CD4-positive, alpha-beta T cell (primary cell): ENCODE measurements around the gene TMEM132A. TPM values are rescaled to one million over a fixed set of nuclear protein-coding genes. Genes with fewer than 3 reads are reported as not detected.

Source experiments
- ATAC-seq: fragments of 200-7000 bp; cut with Tn5 transposase; one replicate; pipeline ENCODE4 v1.10.0; 2022; ENCODE audit warnings: mild to moderate bottlenecking; ENCODE audit not compliant: poor library complexity
- CTCF ChIA-PET: fragments of 350-600 bp; sonication (Branson Sonifier 250); formaldehyde crosslinking; loops from one replicate; lab custom pipeline; 2021; ENCODE audit warnings: antibody characterized with exemption, inconsistent platforms; lab: Charles Lee
- POLR2A ChIA-PET: fragments of 350-600 bp; sonication (Branson Sonifier 250); formaldehyde crosslinking; loops from one replicate; lab custom pipeline; 2021; ENCODE audit warnings: antibody characterized with exemption, inconsistent platforms; lab: Charles Lee
- DNase-seq, 14 experiments: peaks; one replicate each; pipeline ENCODE4 v3.0.0-alpha.2; 2013 to 2020; ENCODE audit warnings: mixed read lengths in 2 of 14
- H3K27ac ChIP-seq, 2 donors: one replicate each; pipeline versions ENCODE4 v1.5.1 to v1.7.0; 2013; ENCODE audit warnings: low read length in 2 of 2, low read depth in 1 of 2, mild to moderate bottlenecking in 1 of 2
- H3K27me3 ChIP-seq, 2 experiments: 1 replicate in 1 of 2; 2 replicates in 1 of 2; pipeline versions ENCODE4 v1.6.1 to v1.7.0; 2013; ENCODE audit warnings: low read length in 2 of 2, control low read depth in 1 of 2, mild to moderate bottlenecking in 1 of 2, moderate library complexity in 1 of 2; ENCODE audit not compliant: insufficient read depth in 2 of 2, control insufficient read depth in 1 of 2
- H3K36me3 ChIP-seq: one replicate; pipeline ENCODE4 v1.6.1; 2013; ENCODE audit warnings: low read length, control low read depth; ENCODE audit not compliant: insufficient read depth
- H3K4me1 ChIP-seq: one replicate; pipeline ENCODE4 v1.6.1; 2013; ENCODE audit warnings: low read length, control low read depth; ENCODE audit not compliant: insufficient read depth
- H3K4me3 ChIP-seq: one replicate; pipeline ENCODE4 v1.5.1; 2013; ENCODE audit warnings: mild to moderate bottlenecking, low read length, moderate library complexity
- H3K9me3 ChIP-seq, 2 experiments: 1 replicate in 1 of 2; 2 replicates in 1 of 2; pipeline versions ENCODE4 v1.6.1 to v1.7.0; 2013; ENCODE audit warnings: low read length in 2 of 2, mild to moderate bottlenecking in 2 of 2, control low read depth in 1 of 2, moderate library complexity in 1 of 2; ENCODE audit not compliant: control insufficient read depth in 1 of 2, insufficient read depth in 1 of 2
- H3K27ac Mint-ChIP-seq: one replicate; pipeline ENCODE4 v1.8.0; 2020; ENCODE audit warnings: mixed read lengths
- H3K27me3 Mint-ChIP-seq: one replicate; pipeline ENCODE4 v1.8.0; 2021; ENCODE audit warnings: mixed read lengths
- H3K36me3 Mint-ChIP-seq: one replicate; pipeline ENCODE4 v1.8.0; 2021; ENCODE audit warnings: low read depth, mixed read lengths
- H3K4me1 Mint-ChIP-seq: one replicate; pipeline ENCODE4 v1.8.0; 2021; ENCODE audit warnings: low read depth, mixed read lengths
- H3K4me3 Mint-ChIP-seq: one replicate; pipeline ENCODE4 v1.8.0; 2020; ENCODE audit warnings: mild to moderate bottlenecking, mixed read lengths
- H3K9me3 Mint-ChIP-seq: one replicate; pipeline ENCODE4 v1.8.0; 2020; ENCODE audit warnings: mixed read lengths
- intact Hi-C, 2 experiments: fragments of 100-400 bp; cut with DNase I in 1 of 2; cut with micrococcal nuclease in 1 of 2; formaldehyde crosslinking; loops; one replicate each; pipeline versions ENCODE4 v1.15.1 to v1.9.0; 2023 to 2025; cut with DNase I, micrococcal nuclease
- total RNA-seq, 174 experiments: library from RNA in 2 of 174; stranded (reverse) in 2 of 174; gene quantifications; one replicate each; pipeline ENCODE4 v1.2.3 and lab custom pipeline; 2021 to 2026
- TF ChIP-seq, protein P1 (sequence below): fragments of 200-600 bp; IDR thresholded peaks from one replicate; pipeline ENCODE4 v1.8.0; 2022; ENCODE audit warnings: antibody characterized with exemption, mild to moderate bottlenecking

TMEM132A gene
- total RNA-seq, 2 experiments from 2014 or later = not detected

DNA sequence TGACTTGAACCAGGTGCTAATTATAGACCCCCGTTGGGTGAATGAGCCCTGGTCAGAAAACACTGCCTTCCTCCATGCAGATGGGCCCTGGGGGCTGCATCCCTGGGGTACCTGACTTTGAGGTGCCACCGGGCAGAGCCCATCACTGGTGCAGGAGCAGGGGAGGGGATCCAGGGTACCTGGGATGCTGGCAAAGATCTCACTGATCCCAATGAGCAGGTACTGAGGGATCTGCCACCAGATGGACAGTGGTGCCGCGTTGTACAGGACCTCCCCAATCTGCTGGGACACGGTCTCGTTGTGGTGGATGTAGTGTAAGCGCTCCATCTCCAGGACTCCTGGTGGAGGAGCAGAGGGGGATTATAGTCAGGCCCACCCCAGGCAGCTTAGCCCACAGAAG is 15.0 kb downstream of the TMEM132A start:
- no peaks in the 10 kb centered on the region for H3K4me1 Mint-ChIP-seq
- CTCF ChIA-PET = no interaction called here

DNA sequence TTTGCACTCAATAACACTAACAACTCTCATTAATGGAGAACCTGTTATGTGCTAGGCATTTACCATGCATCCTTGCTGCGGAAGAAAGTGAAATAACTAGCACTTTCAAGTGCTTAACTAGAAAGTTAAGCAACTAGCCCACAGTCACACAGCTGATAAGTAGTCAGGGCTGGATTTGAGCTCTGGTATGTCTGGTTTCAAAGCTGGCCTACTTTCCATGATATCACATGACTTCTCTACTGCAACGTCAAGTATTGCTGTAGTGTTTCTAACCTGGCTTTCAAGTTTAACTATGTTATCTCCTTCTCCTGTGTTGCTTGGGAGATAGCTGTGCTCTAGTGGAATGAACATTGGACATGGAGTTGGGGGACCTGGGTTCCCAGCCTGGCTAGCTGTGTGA is 15.6 kb downstream of the TMEM132A start:
- no peaks in the 10 kb centered on the region for H3K4me1 ChIP-seq
- no peak overlapping the region for H3K27ac ChIP-seq
- H3K9me3 ChIP-seq = no peaks in the 10 kb centered on the region
- DNase-seq (no peak), ATAC-seq (no peak)
- Mint-ChIP-seq H3K4me1 (no peaks in the 10 kb centered on the region), H3K27me3 (no peaks in the 10 kb centered on the region), H3K27ac (no peak overlapping the region), H3K36me3 (peaks cover 11% of the 10 kb centered on the region), H3K4me3 (no peak overlapping the region), H3K9me3 (no peaks in the 10 kb centered on the region)
- H3K36me3 ChIP-seq = no peaks in the 10 kb centered on the region
- TF ChIP-seq, protein P1, sequence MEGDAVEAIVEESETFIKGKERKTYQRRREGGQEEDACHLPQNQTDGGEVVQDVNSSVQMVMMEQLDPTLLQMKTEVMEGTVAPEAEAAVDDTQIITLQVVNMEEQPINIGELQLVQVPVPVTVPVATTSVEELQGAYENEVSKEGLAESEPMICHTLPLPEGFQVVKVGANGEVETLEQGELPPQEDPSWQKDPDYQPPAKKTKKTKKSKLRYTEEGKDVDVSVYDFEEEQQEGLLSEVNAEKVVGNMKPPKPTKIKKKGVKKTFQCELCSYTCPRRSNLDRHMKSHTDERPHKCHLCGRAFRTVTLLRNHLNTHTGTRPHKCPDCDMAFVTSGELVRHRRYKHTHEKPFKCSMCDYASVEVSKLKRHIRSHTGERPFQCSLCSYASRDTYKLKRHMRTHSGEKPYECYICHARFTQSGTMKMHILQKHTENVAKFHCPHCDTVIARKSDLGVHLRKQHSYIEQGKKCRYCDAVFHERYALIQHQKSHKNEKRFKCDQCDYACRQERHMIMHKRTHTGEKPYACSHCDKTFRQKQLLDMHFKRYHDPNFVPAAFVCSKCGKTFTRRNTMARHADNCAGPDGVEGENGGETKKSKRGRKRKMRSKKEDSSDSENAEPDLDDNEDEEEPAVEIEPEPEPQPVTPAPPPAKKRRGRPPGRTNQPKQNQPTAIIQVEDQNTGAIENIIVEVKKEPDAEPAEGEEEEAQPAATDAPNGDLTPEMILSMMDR = no peak
- ChIA-PET POLR2A (interaction anchor here (1.0 to 1.7 kb wide), 2 partner anchors 22 to 26 kb away, joined by 3 to 4 read pairs; partner anchors contain the start of gene TMEM109), CTCF (interaction anchor here (1.1 to 2.0 kb wide), 2 partner anchors 109 to 247 kb away, joined by 3 to 4 read pairs; no protein-coding TSS in a partner anchor)
- intact Hi-C loops = loop anchor here in 1 of 2 experiments (5.0 kb wide), 1 partner anchor 842 kb away; no protein-coding TSS in a partner anchor
- H3K4me3 ChIP-seq = no peak overlapping the region
- no peaks in the 10 kb centered on the region for H3K27me3 ChIP-seq

More for the DNA sequence above, 15.0 kb downstream of the TMEM132A start:
- TF ChIP-seq, protein P1 = no peak
- intact Hi-C loops = no loop called here
- peaks cover 10% of the 10 kb centered on the region for H3K36me3 Mint-ChIP-seq
- DNase-seq = no peak
- no peak for ATAC-seq
- no peak overlapping the region for H3K27ac Mint-ChIP-seq
- Histone ChIP-seq H3K4me1 (no peaks in the 10 kb centered on the region), H3K9me3 (no peaks in the 10 kb centered on the region), H3K4me3 (no peak overlapping the region), H3K27me3 (no peaks in the 10 kb centered on the region), H3K27ac (no peak overlapping the region), H3K36me3 (no peaks in the 10 kb centered on the region)
- H3K27me3 Mint-ChIP-seq = no peaks in the 10 kb centered on the region
- H3K4me3 Mint-ChIP-seq = no peak overlapping the region
- POLR2A ChIA-PET = interaction anchor here (1.7 kb wide), 1 partner anchor 26 kb away, joined by 4 read pairs; the partner anchor contains the start of gene TMEM109
- no peaks in the 10 kb centered on the region for H3K9me3 Mint-ChIP-seq

DNA sequence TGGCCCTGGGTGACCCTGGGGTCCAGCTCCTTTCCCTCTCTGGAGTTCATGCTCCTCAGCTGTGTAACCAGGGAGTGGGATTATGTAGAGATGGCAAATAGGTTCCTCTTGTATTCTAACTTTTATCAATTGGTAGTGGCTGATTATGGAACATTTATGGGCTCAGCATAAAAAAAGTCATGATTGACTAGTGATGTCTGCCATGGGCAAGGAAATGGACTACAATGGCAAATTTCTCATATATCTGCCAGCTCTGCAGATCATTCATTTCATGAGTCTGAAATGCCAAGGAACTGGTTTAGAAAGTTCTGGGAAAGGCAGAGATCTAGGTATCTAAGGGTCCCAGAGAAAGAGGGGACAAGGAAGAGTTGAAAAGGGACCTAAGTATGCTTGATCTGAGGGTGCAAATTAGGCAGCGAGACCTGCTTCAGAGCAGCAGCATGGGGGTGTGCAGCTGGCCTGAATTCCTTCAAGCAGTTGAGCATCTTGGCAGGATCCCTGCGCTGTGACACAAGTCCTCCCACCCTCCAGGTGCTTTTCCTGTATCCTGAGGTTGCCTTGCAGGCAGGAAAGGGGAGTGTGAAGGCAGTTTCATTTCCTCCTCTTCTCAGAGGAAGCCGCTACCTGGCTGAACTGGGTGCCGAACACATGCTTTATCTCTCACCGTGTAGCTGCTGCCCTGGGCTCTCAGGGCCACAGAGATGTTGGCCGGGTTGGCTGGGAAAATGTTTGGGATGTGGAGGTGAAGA is 17.3 kb downstream of the TMEM132A start:
- Mint-ChIP-seq H3K4me3 (no peak overlapping the region), H3K27me3 (no peaks in the 10 kb centered on the region), H3K27ac (no peak overlapping the region), H3K4me1 (no peaks in the 10 kb centered on the region), H3K36me3 (peaks cover 11% of the 10 kb centered on the region), H3K9me3 (no peaks in the 10 kb centered on the region)
- TF ChIP-seq, protein P1 = no peak
- ChIA-PET POLR2A (no interaction called here), CTCF (interaction anchor here (2.0 kb wide), 1 partner anchor 111 kb away, joined by 4 read pairs; no protein-coding TSS in a partner anchor)
- Histone ChIP-seq H3K27ac (no peak overlapping the region), H3K9me3 (no peaks in the 10 kb centered on the region), H3K36me3 (no peaks in the 10 kb centered on the region), H3K4me3 (no peak overlapping the region), H3K4me1 (no peaks in the 10 kb centered on the region), H3K27me3 (no peaks in the 10 kb centered on the region)
- ATAC-seq (no peak), DNase-seq (no peak)
- intact Hi-C loops = loop anchor here in 1 of 2 experiments (5.0 kb wide), 1 partner anchor 841 kb away; no protein-coding TSS in a partner anchor
